CD4-positive, alpha-beta T cell treated with Interleukin-4 for 1 hour (primary cell): ENCODE data around the gene USE1.
A peak's percentile ranks its signal among the peaks of the same experiment; 100 is the strongest.

ENCODE experiments used
- DNase-seq, 2 donors: peaks; one replicate each; pipeline ENCODE4 v3.0.0-alpha.2; 2020 to 2022

The USE1 gene

DNA sequence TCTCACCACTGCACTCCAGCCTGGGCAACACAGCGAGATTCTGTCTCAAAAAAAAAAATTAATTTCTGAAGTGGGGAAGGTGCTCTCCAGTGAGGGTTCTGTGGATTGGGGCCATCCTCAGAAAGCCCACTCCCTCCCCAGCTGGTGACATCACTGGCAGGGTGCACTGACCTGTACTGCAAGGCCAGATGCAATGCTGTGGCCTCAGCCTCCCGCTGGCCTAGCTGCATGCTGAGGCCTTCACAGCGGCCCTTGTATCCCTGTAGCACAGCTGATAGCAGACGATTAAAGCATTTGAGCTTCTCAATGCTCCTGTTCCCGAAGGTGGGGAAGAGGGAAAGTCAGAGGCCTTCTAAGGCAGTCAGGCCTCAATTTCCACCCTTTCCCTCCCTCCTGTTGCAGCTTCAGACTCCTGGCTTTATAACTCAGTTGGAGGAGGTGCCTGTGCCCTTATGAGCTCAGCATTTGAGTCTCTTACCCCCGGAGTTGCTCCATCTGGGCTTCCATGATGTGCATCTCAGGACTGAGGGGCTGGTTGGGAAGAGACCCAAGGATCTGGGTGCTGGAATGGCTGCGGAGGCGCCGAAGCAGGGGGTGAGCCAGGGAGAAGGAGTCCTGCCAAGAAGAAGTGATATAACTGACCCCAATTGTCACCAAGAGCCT lies 44.1 kb downstream of the USE1 start:
- no peak for DNase-seq

DNA sequence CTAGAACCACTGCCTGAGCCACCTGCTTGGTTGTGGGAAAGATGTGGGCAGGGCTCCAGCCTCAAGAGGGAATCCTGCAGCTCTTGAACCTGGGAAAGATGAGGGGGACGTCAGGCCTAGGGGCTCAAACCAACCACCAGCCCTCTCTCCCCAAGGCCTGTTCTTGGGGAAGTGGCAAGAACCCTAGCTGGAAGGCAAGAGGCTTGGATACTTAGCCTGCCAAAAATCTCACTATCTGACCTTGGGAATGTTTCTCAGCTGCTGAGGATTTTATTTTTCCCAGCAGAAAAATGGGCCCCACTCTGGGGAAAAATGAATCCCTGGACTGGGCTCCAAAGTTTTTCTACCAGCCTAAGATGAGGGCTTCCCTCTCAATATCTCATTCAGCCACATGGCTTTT lies 44.8 kb downstream of the USE1 start:
- DNase-seq: no peak

DNA sequence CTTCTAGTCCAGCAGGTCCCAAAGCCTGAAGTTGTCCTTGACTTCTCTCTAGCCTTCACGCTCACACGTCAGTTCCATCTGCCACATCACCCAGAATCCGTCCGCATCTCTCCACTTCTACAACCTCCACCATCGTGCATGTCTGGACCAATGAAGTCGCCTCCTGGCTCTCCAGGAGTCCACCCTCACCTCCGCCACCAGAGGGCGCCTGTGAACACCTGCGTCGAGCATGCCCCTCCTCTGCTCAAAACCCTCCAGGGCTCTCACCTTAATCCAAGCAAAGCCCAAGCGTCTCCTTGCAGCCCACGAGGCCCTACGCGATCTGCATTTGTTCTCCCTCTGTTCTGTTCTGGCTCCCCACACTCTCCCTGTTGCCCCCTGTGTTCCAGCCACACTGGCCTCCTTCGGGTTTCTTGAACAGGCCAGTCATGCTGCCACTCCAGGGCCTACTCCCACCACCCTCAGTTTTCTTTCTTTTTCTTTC lies 45.7 kb downstream of the USE1 start:
- peak; percentile 89 to 90 for DNase-seq

DNA sequence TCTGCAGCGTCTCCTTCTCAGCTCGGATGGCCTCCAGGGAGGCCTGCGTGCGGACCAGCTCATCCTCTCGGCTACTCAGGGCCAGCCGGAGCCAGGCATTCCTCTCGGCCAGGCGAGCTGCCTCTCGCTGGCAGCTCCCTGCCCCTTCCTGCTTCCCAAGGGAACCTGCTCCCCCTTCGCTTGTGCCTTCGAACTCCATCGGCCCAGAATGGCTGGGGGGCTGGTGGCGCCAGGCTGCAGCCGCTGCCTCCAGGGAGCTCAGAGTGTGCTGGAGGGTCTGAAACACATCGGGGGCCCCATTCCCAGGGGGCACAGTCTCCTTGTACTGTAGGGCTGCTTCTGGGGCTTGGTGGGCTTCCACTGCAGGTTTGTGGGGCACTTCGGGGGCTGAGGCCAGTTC lies 47.4 kb downstream of the USE1 start:
- no peak for DNase-seq

DNA sequence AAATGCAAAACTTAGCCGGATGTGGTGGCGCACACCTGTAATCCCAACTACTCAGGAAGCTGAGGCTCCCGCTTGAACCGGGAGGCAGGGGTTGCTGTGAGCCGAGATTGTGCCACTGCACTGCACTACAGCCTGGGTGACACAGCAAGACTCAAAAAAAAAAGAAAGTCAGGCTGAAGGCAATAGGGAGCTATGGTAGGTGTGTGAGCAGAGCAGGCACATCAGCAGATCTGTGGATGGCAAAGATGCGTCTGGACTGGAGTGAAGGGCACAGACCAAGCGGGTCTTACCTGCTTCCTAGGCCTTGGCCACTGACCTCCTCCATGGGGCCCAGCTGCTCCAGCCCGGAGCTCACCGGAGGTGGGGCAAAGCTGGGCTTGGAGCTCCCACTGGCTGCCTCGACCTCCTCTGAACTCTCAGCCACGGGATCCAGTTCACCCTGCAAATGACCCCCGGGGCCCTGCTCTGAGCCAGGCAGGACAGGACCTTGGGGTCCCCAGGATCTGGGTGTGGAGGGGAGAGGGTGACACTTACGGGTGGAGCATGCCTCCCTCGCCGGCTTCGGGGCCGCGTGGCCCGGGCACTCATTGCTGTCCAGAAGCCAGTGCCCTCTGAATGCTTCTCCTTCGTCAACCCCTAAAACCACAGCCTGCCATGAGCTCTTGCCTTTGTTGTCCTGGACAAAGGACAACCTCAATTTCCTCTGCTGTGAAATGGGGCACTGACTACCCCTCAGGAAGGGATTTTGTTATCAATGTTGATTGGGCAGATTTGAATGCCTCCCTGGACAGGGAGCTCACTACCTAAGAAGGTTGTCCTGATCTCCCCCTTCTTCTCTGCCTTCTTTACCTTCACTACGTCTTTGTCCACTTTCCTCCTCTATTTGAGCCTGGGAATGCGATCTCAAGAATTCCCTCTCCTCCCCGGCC lies 48.8 kb downstream of the USE1 start:
- DNase-seq: no peak

DNA sequence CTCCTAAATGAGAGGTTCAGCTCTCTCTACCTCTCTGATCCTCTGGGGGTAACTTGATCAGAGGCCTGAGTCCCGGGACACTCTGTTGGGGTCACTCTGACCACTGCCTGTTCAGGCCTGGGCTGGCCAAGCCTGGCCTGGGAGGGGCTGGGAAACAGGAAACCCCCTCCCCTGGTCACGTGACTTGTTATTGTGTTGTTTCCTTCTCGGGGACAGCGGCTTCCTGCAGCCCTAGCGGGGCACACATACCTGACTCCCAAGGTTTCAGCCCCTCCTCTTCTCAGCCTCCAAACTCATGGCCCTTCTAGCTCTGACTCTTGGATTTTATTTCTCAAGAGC lies 49.5 kb downstream of the USE1 start, which contains the start of gene USHBP1:
Gene USHBP1 (minus strand): TSS at position 105 of the 339 bp plus-strand sequence. CDS start 446 bp downstream, outside the sequence.
- DNase-seq: no peak

DNA sequence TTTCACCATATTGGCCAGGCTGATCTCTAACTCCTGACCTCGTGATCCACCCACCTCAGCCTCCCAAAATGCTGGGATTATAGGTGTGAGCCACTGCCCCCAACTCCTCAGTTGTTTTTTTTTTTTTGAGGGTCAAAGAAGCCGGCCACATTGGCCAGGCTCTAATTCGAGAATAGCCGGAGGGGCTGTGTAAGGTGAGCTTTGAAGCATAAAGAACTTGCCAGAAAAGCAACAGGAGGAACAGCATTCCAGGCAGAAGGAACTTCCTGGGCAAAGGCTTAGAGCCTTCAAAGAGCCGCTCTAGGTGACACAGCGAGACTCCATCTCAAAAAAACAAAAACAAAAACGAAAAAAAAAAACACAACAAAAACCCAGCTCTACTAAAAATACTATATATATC lies 50.9 kb downstream of the USE1 start:
- no peak for DNase-seq

DNA sequence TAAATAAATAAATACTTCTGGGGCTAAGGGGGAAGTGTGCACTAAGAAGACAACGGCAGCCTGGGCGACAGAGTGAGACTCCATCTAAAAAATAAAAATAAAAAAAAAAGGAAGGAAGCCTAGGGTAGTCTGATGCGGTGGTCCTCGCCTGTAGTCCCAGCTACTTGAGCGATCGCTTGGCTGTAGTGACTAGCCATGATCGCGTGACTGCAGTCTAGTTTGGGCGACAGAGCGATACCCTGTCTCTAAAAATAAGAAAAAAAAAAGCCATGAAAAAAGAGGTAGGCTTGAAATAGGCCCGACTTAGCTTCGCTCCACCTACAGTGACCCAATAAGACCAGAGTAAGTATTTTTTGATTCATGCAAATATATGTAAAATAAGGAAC lies 51.4 kb downstream of the USE1 start:
- no peak for DNase-seq

DNA sequence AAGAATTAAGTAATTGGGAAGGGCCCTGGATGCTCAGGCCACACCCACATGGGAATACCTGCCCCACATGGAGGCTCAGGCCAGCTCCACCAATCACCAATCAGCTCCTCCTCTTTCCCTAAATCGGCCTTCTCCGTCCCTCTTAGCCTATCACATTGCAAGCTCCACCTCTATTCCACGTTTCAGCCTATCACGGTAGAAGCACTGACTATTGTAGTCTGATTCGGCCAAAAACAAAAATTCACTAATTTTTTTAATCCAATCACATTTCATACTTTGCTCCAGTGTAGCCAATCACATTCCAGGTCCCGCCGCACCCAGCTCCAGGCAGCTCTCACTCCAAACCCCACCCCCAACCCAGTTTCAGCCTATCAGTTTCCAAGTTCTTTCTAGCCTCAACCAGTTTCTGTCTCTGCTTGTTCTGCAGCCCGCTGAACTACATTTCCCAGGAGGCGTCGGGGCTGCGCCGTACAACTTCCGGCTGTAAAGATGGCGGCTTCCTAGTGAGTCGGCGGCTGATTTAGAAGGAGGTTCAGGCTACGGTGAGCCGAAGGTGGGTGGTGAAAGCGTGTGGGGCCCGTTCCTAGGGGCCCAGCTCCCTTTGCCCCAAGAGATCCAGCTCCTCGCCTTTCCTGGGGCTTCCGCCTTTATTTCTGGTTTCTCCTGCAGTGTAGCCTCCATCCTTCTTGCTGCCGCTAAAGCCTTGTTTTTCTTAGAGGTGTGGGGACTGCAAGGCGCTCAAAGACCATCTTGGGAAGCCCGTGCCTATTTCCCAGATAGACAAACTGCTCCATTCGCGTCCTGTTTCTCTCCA lies 52.0 kb downstream of the USE1 start, which contains the start of gene BABAM1:
Gene BABAM1 (plus strand): TSS at position 469 of the 814 bp plus-strand sequence. CDS start 1,364 bp downstream, outside the sequence.
- peak; percentile 98 to 99 for DNase-seq

DNA sequence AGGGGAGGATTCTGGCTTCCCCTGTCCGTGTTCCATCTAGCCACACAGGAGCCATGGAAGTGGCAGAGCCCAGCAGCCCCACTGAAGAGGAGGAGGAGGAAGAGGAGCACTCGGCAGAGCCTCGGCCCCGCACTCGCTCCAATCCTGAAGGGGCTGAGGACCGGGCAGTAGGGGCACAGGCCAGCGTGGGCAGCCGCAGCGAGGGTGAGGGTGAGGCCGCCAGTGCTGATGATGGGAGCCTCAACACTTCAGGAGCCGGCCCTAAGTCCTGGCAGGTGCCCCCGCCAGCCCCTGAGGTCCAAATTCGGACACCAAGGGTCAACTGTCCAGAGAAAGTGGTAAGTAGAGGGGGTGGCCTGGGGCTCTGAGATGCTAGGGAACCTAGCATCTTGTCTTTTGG lies 53.6 kb downstream of the USE1 start:
- DNase-seq: no peak
